Measurements from ENCODE around the gene ZIC4.
A peak's percentile ranks its signal among the peaks of the same experiment; 100 is the strongest.

ZIC4 gene

GRCh38 chr3:147360646-147361453 is 45.5 kb downstream of the ZIC4 start:
- peak overlapping the region; percentile 35 for H3K4me3 ChIP-seq (ENCODE audit: low read depth, low read length)
- DNase-seq (ENCODE audit: low read depth), result peak; percentile 42
- TF ChIP-seq CTCF (conservative IDR thresholded peaks at IDR 0.05; ENCODE audit: low read depth, low read length), result no peak

GRCh38 chr3:147360051-147360439 is 46.3 kb downstream of the ZIC4 start:
- TF ChIP-seq CTCF (conservative IDR thresholded peaks at IDR 0.05; ENCODE audit: low read depth, low read length), result no peak
- H3K4me3 ChIP-seq (ENCODE audit: low read depth, low read length), result no peak overlapping the region
- no peak for DNase-seq (ENCODE audit: low read depth)

GRCh38 chr3:147359177-147360050 is 46.9 kb downstream of the ZIC4 start:
- no peak overlapping the region for H3K4me3 ChIP-seq (ENCODE audit: low read depth, low read length)
- TF ChIP-seq CTCF (conservative IDR thresholded peaks at IDR 0.05; ENCODE audit: low read depth, low read length), result no peak
- DNase-seq (ENCODE audit: low read depth), result no peak

GRCh38 chr3:147358144-147358992 is 48.0 kb downstream of the ZIC4 start:
- TF ChIP-seq CTCF (conservative IDR thresholded peaks at IDR 0.05; ENCODE audit: low read depth, low read length), result no peak
- H3K4me3 ChIP-seq (ENCODE audit: low read depth, low read length), result no peak overlapping the region
- DNase-seq (ENCODE audit: low read depth), result no peak

GRCh38 chr3:147356909-147357900 is 49.1 kb downstream of the ZIC4 start:
- TF ChIP-seq CTCF (conservative IDR thresholded peaks at IDR 0.05; ENCODE audit: low read depth, low read length), result no peak

More at GRCh38 chr3:147356909-147357900, 49.1 kb downstream of the ZIC4 start:
- DNase-seq (ENCODE audit: low read depth), result no peak
- no peak overlapping the region for H3K4me3 ChIP-seq (ENCODE audit: low read depth, low read length)

Measured in choroid plexus epithelial cell (primary cell).